ENCODE data around the gene GMPS. TPM values are rescaled to one million over a fixed set of nuclear protein-coding genes. Genes with fewer than 3 reads are reported as not detected.
A peak's percentile ranks its signal among the peaks of the same experiment; 100 is the strongest.
"Not testable (repeated sequence)": the region's sequence is repeated elsewhere in the genome, so short reads cannot be mapped to it uniquely, and the experiment has no call there.

The GMPS gene
- total RNA-seq, 1 donor from 2014 or later = 279 TPM

DNA sequence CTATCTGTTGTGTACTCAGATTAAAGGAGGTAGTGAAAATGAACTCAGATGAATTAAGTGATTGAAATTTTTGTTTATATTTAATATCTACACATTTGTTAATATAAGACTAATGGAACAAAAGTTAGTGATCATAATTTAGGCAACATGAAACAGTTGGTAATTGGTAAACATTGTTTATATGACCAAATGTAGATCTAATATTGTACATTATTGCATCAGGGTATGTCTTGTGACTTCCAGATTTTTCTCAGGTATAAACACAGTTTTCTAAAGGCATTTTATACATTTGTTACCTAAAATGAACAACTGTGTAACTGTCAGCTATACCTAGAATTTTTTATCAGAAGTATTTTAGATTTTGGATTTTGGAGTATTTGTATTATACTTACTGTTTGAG lies 14.8 kb downstream of the GMPS start:
- peaks cover 20% of the 10 kb centered on the region for H3K36me3 Mint-ChIP-seq
- TF ChIP-seq CTCF (IDR thresholded peaks at IDR 0.05) (no peak), EZH2phosphoT487 (IDR thresholded peaks at IDR 0.05) (no peak), EZH2 (IDR thresholded peaks at IDR 0.05) (no peak)
- H3K4me3 ChIP-seq = no peak overlapping the region
- H3K4me2 ChIP-seq = no peak overlapping the region
- H3K27me3 ChIP-seq = no peaks in the 10 kb centered on the region
- peaks cover 5% of the 10 kb centered on the region for H3F3A ChIP-seq (ENCODE audit: low read depth)
- H3K36me3 ChIP-seq = no peaks in the 10 kb centered on the region
- H3K79me2 ChIP-seq (ENCODE audit: low read depth) = peaks cover 100% of the 10 kb centered on the region
- H3K4me3 Mint-ChIP-seq = no peak overlapping the region
- H3K4me1 ChIP-seq = no peaks in the 10 kb centered on the region
- no peak for DNase-seq (ENCODE audit: low spot score)
- peaks cover 91% of the 10 kb centered on the region for H4K20me1 ChIP-seq (ENCODE audit: low read depth)
- H3K9me3 ChIP-seq (ENCODE audit: low read depth) = no peaks in the 10 kb centered on the region
- H2AFZ ChIP-seq (replicated peaks) = no peak overlapping the region
- no peak overlapping the region for H3K9ac ChIP-seq
- peaks cover 2% of the 10 kb centered on the region for H3K27me3 Mint-ChIP-seq (ENCODE audit: insufficient read depth, low read depth)
- no peak overlapping the region for H3K27ac ChIP-seq
- H3K27ac Mint-ChIP-seq = no peak overlapping the region
- peaks cover 6% of the 10 kb centered on the region for H3K9me3 Mint-ChIP-seq
- peaks cover 5% of the 10 kb centered on the region for H3K4me1 Mint-ChIP-seq

GRCh38 chr3:155886348-155886747 lies 15.9 kb downstream of the GMPS start:
- not testable (repeated sequence) for H3K4me1 Mint-ChIP-seq; H3K27me3 Mint-ChIP-seq (ENCODE audit: insufficient read depth, low read depth); H3K9me3 ChIP-seq (ENCODE audit: low read depth); H3K9me3 Mint-ChIP-seq; H3K4me3 Mint-ChIP-seq; DNase-seq (ENCODE audit: low spot score); H3K9ac ChIP-seq; H3K36me3 ChIP-seq; H3K27ac Mint-ChIP-seq; H3K27ac ChIP-seq; H3K27me3 ChIP-seq; H2AFZ ChIP-seq (replicated peaks); H3K4me2 ChIP-seq; H3F3A ChIP-seq (ENCODE audit: low read depth); H3K4me3 ChIP-seq; H3K4me1 ChIP-seq
- peaks cover 91% of the 10 kb centered on the region for H4K20me1 ChIP-seq (ENCODE audit: low read depth)
- H3K79me2 ChIP-seq (ENCODE audit: low read depth) = peaks cover 100% of the 10 kb centered on the region
- peaks cover 15% of the 10 kb centered on the region for H3K36me3 Mint-ChIP-seq

DNA sequence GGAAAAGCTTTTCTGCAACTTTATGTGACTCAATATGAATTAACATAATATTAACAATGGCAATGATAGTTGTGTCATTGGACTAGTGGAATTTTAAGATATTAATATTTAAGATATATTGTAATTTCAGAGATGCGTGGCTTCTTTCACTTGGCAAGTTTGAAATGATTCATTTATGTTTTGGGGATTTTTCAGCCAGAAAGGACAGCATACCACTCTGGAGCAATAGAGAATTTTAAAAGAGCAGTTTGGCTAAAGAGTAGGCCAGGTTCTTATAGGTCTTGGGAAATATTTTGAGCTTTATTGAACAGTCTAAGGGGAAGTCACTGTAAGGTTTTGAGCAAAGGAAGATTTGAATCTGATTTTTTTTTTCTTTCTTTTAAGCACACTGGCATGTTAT lies 16.5 kb downstream of the GMPS start:
- no peak overlapping the region for H3K27ac Mint-ChIP-seq
- Histone ChIP-seq H4K20me1 (ENCODE audit: low read depth) (peaks cover 91% of the 10 kb centered on the region), H3K4me2 (no peak overlapping the region), H3F3A (ENCODE audit: low read depth) (peaks cover 5% of the 10 kb centered on the region), H3K36me3 (no peaks in the 10 kb centered on the region), H3K27me3 (no peaks in the 10 kb centered on the region), H3K79me2 (ENCODE audit: low read depth) (peaks cover 100% of the 10 kb centered on the region), H2AFZ (replicated peaks) (no peak overlapping the region), H3K9ac (no peak overlapping the region), H3K4me1 (no peaks in the 10 kb centered on the region), H3K27ac (no peak overlapping the region), H3K4me3 (no peak overlapping the region), H3K9me3 (ENCODE audit: low read depth) (no peaks in the 10 kb centered on the region)
- peaks cover 15% of the 10 kb centered on the region for H3K36me3 Mint-ChIP-seq
- H3K4me1 Mint-ChIP-seq = peaks cover 5% of the 10 kb centered on the region
- TF ChIP-seq EZH2phosphoT487 (IDR thresholded peaks at IDR 0.05) (no peak), CTCF (IDR thresholded peaks at IDR 0.05) (no peak)
- no peak overlapping the region for H3K4me3 Mint-ChIP-seq
- DNase-seq (ENCODE audit: low spot score) = no peak
- H3K27me3 Mint-ChIP-seq (ENCODE audit: insufficient read depth, low read depth) = peaks cover 2% of the 10 kb centered on the region
- H3K9me3 Mint-ChIP-seq = no peaks in the 10 kb centered on the region

DNA sequence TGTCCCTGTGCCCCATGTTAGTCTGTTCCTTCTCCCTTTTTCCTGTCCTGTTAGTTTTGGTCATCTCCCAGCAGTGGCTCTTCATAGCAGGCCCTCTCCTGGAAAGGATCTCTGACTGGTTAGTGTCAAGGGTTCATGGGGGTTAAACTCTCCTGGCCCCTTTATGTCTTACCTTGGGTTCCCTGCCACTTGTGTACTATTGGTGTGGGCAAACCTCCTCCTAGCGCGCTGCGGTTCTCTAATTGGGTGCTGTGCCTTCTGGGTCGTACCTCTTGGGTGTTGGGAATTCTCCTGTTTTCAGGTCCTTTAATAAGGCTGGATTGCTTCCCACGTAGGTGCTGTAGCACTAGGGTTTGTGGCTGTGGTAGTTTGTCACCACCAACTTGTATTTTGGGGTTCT lies 18.8 kb downstream of the GMPS start:
- Mint-ChIP-seq H3K27ac (no peak overlapping the region), H3K9me3 (no peaks in the 10 kb centered on the region), H3K36me3 (peaks cover 22% of the 10 kb centered on the region), H3K27me3 (ENCODE audit: insufficient read depth, low read depth) (peaks cover 2% of the 10 kb centered on the region), H3K4me3 (no peak overlapping the region), H3K4me1 (peaks cover 5% of the 10 kb centered on the region)
- Histone ChIP-seq H3K4me2 (no peak overlapping the region), H3K9ac (no peak overlapping the region), H2AFZ (replicated peaks) (no peak overlapping the region), H3F3A (ENCODE audit: low read depth) (peaks cover 5% of the 10 kb centered on the region), H4K20me1 (ENCODE audit: low read depth) (peaks cover 68% of the 10 kb centered on the region), H3K36me3 (peaks cover 9% of the 10 kb centered on the region), H3K27ac (peak overlapping the region; percentile 32), H3K27me3 (no peaks in the 10 kb centered on the region), H3K9me3 (ENCODE audit: low read depth) (no peaks in the 10 kb centered on the region), H3K4me3 (no peak overlapping the region), H3K4me1 (no peaks in the 10 kb centered on the region), H3K79me2 (ENCODE audit: low read depth) (peaks cover 100% of the 10 kb centered on the region)
- TF ChIP-seq EZH2phosphoT487 (IDR thresholded peaks at IDR 0.05) (no peak), CTCF (IDR thresholded peaks at IDR 0.05) (no peak), EZH2 (IDR thresholded peaks at IDR 0.05) (no peak)
- DNase-seq (ENCODE audit: low spot score) = no peak

Data from neural progenitor cell (in vitro differentiated cells).